MV-4-11 (cell line): ENCODE results near the gene PFKP.

ENCODE experiments used
- DNase-seq: peaks from one replicate; lab custom pipeline; 2025; lab: John Stamatoyannopoulos, UW

Gene PFKP

GRCh38 chr10:3136336-3136735 lies 69.0 kb downstream of the PFKP start:
- DNase-seq: no peak

GRCh38 chr10:3136763-3137611 lies 69.6 kb downstream of the PFKP start:
- DNase-seq: no peak

GRCh38 chr10:3137958-3138726 lies 70.8 kb downstream of the PFKP start:
- no peak for DNase-seq

GRCh38 chr10:3139216-3139910 lies 72.0 kb downstream of the PFKP start:
- no peak for DNase-seq

GRCh38 chr10:3140280-3140679 lies 72.9 kb downstream of the PFKP start:
- DNase-seq: peak; percentile 29

- no peak for DNase-seq
These were observed 74.1 kb downstream of the PFKP start for GRCh38 chr10:3141351-3142005.

GRCh38 chr10:3142146-3142875 lies 75.0 kb downstream of the PFKP start:
- no peak for DNase-seq

GRCh38 chr10:3143366-3143765 lies 76.0 kb downstream of the PFKP start:
- no peak for DNase-seq

GRCh38 chr10:3143791-3144434 lies 76.6 kb downstream of the PFKP start:
- no peak for DNase-seq

- no peak for DNase-seq
These were observed 78.0 kb downstream of the PFKP start for GRCh38 chr10:3145366-3145765.

- no peak for DNase-seq
These were observed 78.9 kb downstream of the PFKP start for GRCh38 chr10:3146289-3146688.

GRCh38 chr10:3147117-3147820 lies 79.9 kb downstream of the PFKP start:
- no peak for DNase-seq

- no peak for DNase-seq
These were observed 80.7 kb downstream of the PFKP start for GRCh38 chr10:3148041-3148440.

- DNase-seq: no peak
These were observed 81.6 kb downstream of the PFKP start for GRCh38 chr10:3148994-3149393.

- DNase-seq: no peak
These were observed 82.6 kb downstream of the PFKP start for GRCh38 chr10:3149918-3150317.

GRCh38 chr10:3150366-3150765 lies 83.0 kb downstream of the PFKP start:
- DNase-seq: no peak

- DNase-seq: no peak
These were observed 83.6 kb downstream of the PFKP start for GRCh38 chr10:3150961-3151360.

GRCh38 chr10:3151889-3152565 lies 84.7 kb downstream of the PFKP start:
- no peak for DNase-seq

- DNase-seq: no peak
These were observed 85.2 kb downstream of the PFKP start for GRCh38 chr10:3152566-3152935.

- no peak for DNase-seq
These were observed 87.3 kb downstream of the PFKP start for GRCh38 chr10:3154666-3155065.
